UCSD-AML1 (cell line): Measurements from ENCODE around the gene AMHR2.
"Not testable (repeated sequence)": the region's sequence is repeated elsewhere in the genome, so short reads cannot be mapped to it uniquely, and the experiment has no call there.

Experiments
- DNase-seq: peaks from one replicate; lab custom pipeline; 2025; ENCODE audit not compliant: unreplicated experiment; lab: John Stamatoyannopoulos, UW

AMHR2 gene

DNA sequence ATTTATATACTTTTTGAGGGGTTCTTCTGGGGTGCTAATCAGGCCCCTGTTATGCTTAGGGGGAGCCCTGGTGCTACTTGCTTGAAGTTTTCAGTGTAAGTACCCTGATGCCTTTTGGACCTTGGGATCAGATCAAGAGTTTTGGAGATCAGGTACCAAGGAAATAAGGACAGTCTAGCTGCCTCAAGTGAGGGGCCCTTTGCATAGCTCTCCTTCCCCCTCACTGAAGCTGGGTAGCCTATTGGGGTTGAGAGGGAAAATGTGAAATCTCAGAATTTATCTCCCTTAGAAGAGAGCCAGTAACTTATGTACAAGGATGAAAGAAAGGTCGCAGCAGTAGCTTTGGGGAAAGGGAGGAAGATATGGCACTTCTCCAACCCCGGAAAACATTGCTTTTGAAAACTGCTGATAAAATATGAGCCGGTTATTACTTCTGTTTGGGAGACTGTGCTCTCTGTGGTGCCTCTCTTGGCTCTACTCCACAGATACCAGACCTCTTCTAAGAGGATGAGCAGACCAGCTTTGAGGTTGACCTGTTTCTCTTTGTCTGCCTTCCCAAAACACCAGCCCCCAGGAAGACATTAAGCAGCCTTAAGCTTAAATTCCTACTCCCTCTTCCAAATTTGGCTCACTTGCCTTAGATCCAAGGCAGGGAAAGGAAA, 8.8 kb upstream of the AMHR2 start:
- no peak for DNase-seq

- DNase-seq: not testable (repeated sequence)
These were observed 7.8 kb upstream of the AMHR2 start for GRCh38 chr12:53415752-53416389.

DNA sequence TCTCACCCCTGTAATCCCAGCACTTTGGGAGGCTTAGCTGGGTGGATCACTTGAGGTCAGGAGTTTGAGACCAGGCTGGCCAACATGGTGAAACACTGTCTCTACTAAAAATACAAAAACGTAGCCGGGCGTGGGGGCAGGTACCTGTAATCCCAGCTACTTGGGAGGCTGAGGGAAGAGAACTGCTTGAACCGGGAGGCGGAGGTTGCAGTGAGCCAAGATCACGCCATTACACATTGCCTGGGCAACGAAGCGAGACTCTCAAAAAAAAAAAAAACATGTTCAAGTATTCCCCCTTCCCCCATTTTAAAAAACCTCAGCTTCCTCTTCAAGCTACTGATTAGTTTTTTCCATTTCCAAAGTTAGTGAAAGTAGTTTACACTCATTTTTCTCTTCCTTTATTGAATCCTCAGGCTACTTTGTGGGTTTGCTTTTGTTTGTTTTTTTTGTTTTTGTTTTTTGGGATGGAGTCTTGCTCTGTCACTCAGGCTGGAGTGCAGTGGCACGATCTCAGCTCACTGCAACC, 6.3 kb upstream of the AMHR2 start:
- not testable (repeated sequence) for DNase-seq

DNA sequence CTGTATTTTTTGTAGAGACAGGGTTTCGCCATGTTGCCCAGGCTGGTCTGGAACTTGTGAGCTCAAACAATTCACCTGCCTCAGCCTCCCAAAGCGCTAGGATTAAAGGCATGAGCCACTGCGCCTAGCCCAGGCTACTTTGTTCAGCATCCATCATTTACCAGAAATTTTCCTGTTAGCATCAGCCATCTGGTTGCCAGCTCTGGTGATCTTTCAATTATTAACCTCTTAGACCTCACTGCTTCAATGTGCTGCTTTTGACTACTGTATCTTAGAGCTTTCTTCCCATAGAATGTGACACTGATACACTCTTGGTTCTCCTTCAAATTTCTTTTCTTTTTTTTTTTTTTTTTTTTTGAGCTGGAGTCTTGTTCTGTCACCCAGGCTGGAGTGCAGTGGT, 5.4 kb upstream of the AMHR2 start:
- DNase-seq: no peak

DNA sequence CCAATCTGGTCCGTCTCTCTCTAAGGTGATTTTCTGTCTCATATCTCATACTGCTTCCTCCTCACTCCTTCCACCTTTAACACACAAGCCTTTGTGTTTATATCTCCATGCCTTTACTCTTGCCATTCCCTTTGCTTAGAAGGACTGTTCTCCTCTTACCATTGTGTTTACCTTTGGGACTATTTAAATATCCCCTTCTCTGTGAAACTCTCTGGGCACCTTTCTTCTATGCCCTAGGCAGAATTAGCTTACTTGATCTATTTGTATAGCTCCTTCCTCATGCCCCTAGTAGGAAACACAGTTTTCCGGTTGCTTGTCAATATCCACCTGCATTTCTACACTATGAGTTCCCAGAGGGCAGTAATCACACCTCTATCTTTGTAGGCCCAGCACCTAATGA, 3.9 kb upstream of the AMHR2 start:
- no peak for DNase-seq

GRCh38 chr12:53422247-53422646, 1.4 kb upstream of the AMHR2 start:
- not testable (repeated sequence) for DNase-seq

GRCh38 chr12:53424626-53425514, 1.2 kb downstream of the AMHR2 start:
- no peak for DNase-seq

DNA sequence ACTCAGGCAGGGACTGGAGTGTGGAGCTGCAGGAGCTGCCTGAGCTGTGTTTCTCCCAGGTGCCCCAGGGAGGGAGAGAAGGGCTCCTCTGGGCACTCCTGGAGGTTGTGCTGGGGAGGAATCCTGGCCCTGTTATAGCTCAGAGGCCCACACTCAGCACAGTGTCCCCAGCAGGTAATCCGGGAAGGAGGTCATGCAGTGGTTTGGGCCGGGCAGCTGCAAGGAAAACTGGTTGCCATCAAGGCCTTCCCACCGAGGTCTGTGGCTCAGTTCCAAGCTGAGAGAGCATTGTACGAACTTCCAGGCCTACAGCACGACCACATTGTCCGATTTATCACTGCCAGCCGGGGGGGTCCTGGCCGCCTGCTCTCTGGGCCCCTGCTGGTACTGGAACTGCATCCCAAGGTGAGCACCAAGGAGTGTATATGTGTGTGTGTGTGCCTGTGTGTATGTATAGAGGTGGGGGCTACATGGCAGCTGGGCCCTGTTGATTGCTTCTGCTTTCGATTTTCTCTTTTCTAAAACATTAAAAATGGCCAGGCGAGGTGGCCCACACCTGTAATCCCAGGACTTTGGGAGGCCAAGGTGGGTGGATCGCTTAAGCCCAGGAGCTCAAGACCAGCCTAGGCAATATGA, 2.0 kb downstream of the AMHR2 start:
- no peak for DNase-seq

GRCh38 chr12:53427905-53428594, 4.4 kb downstream of the AMHR2 start:
- no peak for DNase-seq

DNA sequence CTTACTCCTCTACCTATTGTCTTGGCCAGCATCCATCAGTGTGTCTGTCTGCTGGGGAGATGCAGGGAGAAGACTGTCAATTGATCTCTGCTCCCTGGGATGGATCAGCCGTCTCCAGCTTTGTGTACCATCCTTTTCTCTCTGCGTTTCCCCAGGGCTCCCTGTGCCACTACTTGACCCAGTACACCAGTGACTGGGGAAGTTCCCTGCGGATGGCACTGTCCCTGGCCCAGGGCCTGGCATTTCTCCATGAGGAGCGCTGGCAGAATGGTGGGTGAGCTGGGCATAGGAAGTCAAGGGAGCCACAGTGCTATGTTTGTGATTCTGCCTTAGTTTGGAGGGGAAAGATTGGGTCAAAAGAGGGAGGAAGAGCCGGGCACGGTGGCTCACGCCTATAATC, 5.1 kb downstream of the AMHR2 start:
- no peak for DNase-seq

DNA sequence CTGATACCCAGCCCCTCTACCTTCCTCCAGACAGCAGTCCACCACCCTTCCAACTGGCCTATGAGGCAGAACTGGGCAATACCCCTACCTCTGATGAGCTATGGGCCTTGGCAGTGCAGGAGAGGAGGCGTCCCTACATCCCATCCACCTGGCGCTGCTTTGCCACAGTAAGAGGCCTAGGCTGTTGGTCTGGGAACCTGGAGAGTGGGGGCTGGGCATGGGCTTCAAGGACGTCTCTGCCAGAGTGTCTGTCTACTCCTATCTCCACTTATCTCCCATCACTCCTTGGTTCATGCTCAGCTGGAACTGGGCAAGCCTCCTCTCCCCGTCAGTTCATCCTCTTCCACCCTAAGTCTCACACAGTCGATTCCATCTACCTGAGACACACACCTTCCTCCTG, 6.5 kb downstream of the AMHR2 start:
- DNase-seq: no peak

GRCh38 chr12:53431187-53431586, 7.5 kb downstream of the AMHR2 start:
- DNase-seq: no peak

- not testable (repeated sequence) for DNase-seq
These were observed 11.7 kb downstream of the AMHR2 start for GRCh38 chr12:53435326-53435725.

- DNase-seq: not testable (repeated sequence)
These were observed 15.9 kb downstream of the AMHR2 start for GRCh38 chr12:53439582-53439981.

GRCh38 chr12:53441040-53441833, 17.6 kb downstream of the AMHR2 start, which contains the start of gene PRR13:
TSS of gene PRR13 (plus strand) at chr12:53441734. CDS start at chr12:53442715, 981 bp downstream.
- DNase-seq: peak; percentile 97

DNA sequence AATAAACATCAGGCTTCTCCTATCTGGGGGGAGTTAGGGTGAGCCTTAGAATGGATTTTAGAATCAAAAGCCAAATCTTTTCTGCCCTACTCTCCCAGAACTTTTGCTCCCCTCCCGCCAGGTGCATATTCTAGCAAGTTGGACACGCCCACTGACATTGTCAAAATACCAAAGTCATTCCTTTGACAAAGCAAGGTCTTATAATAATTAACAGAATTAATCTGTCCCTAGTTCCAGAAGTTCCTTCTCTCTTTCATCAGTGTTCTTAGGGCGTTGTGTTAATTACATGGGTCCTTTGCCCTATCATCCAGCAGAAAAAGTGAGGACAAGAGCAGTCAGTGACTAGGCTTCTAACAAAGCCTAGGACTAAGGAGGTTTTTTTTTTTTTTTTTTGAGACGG, 20.3 kb downstream of the AMHR2 start:
- DNase-seq: no peak

DNA sequence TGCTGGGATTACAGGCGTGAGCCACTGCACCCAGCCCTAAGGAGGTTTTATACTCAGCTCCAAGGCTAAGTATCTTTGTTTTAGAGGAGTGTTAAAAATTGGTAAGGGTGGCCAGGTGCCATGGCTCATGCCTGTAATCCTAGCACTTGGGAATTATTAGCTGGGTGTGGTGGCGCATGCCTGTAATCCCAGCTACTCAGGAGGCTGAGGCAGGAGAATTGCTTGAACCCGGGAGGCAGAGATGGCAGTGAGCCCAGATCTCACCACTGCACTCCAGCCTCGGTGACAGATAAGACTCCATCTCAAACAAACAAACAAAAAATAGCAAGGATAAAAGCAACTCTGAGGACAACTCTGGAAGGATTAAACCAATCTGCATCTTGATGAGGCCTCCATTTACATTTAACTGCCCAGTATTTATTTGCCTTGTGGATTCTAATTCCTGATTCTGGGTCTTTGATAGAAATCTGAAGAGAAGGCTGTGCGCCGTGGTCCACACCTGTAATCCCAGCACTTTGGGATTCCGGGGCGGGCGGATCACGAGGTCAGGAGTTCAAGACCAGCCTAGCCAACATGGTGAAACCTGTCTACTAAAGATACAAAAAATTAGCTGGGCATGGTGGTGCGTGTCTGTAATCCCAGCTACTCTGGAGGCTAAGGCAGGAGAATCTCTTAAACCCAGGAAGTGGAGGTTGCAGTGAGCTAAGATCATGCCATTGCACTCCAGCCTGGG, 21.1 kb downstream of the AMHR2 start:
- DNase-seq: not testable (repeated sequence)

DNA sequence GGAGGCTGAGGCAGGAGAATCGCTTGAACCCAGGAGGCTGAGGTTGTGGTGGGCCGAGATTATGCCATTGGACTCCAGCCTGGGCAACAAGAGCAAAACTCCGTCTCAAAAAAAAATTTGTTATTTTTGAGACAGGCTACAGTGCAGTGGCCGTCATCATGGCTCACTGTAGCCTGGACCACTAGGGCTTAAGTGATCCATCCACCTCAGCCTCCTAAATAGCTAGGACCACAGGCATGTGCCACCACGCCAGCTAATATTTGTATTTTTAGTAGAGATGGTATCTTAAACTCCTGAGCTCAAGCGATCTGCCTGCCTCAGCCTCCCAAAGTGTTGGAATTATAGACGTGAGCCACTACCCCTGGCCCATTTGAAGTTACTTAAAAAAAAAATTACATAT, 27.3 kb downstream of the AMHR2 start:
- no peak for DNase-seq

DNA sequence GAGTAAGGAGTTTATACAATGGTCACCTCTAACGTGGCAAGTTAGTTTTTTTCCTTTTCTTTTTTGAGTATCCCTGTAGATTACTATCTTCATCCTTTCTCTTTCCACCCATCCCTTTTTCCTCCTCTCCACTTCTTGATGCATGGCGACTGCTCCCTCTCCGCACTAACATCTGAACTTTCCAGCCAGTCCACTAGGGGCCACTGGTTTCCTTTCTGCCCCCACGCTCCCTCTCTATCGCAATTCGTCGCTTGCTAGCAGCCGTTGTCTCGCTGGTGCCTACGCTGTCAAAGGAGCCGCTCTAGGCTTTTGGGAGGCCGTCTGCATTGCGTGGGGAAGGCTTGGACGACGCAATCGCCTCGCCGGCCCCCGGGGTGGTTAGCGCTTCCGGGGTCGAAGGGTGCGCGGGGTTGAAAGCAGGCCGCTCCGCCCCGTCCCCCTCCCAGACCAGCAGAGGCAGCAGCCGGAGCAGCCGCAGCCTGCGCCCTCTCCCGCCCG, 28.1 kb downstream of the AMHR2 start, which contains the start of gene PCBP2:
TSS of gene PCBP2 (plus strand) at position 442 of the 498 bp plus-strand sequence. CDS start 2,699 bp downstream, outside the sequence.
- peak; percentile 98 for DNase-seq
